Stimulated activated CD4-positive, alpha-beta T cell treated with anti-CD3 and anti-CD28 coated beads, Interleukin-2, amount 100 ng/mL, for 24 hours (primary cell): Measurements from ENCODE around the gene APOA1.
"Not testable (repeated sequence)": the region's sequence is repeated elsewhere in the genome, so short reads cannot be mapped to it uniquely, and the experiment has no call there.

Experiments used
- DNase-seq, 2 donors: peaks; one replicate each; pipeline ENCODE4 v3.0.0-alpha.2; 2020

Gene APOA1

DNA sequence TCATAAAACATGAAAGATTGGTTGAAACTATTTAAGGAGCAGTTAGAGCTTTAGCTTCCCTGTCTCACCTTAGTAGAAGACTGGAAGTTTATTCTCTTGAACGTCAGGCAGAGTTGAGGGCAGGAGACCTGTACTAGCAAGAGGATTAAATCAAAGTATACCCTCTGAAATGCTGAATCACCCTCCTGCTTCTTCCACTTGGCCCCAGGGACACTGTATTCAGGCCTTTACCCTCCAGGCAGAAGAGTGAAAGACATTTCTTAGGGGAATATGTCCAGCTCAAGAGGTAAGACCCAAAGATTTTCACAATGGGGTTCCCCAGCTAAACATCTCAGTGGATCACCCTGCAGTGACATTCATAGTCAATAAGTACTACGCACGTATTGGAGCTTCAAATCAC, 26.2 kb downstream of the APOA1 start:
- DNase-seq, result no peak

DNA sequence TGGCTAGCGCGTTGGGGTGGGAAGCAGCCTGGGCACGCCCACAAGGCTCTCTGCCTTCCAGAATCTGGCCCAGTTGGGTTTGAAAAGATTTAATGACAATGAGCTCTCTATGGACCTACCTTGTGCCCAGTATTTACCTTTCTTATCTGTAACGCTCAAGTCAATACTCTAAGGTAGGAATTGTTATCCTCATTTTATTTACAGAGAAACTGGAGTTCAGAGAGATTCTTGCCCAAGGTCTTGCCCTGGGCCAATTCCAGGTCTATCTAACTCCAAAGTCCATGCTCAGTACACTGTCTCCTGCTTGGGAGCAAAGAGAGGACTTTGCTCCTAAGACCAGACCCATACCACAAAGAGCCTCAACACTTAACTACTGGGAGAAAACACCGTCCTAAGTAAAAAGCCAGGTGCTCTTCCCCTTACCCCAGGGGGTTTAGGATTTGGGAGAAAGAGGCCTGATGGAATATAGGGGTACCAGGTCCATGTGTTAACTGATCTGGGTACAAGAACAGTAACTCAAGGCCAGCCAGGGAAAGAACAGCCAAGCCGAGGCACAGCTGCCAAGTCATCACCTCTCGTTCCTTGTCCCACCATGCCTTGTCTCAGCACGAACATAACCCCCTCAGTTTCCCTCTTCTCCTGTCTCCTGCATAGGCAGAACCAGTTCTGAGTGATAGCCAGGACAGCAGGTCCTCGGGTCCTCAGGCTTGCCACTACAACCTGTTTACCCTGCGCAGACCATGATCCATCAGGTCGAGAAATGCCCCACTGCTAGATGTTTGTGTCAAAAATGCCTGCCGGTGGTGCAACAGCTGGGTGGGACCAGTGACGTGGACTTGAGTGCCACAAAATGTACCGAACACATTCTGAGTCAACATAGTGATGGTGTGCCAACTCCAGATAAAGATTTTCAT, 28.9 kb downstream of the APOA1 start:
- no peak for DNase-seq

DNA sequence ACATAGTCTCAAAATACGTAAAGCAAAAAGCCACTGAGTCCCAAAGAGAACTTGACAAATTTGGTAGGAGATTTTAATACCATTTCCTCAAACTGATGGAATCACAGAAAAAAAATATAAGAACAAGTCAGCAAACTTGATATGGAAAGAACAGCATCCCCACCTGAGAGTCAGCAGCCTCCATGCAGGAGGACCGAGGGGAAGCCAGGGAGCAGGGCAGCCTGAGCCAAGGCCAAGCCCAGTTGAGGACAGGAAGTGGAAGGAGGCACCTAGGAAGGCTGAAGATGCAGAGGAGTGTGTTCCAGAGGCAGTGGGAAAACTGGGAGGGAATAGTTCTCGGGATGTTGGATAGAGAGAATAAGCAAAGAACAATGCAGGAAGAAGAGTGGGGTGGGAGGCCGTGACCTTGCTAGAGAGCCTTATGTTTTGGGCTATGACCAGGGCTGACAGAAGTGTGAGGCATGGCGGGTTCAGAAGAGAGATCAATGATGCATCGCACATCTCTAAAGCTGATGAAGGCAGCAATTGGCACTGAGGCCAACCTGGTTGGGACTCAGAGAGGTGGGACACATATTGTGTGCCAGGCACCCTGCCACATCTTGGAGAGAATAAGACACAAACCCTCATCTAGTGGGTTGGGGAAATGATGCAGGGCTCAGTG, 29.7 kb downstream of the APOA1 start:
- DNase-seq, result no peak

DNA sequence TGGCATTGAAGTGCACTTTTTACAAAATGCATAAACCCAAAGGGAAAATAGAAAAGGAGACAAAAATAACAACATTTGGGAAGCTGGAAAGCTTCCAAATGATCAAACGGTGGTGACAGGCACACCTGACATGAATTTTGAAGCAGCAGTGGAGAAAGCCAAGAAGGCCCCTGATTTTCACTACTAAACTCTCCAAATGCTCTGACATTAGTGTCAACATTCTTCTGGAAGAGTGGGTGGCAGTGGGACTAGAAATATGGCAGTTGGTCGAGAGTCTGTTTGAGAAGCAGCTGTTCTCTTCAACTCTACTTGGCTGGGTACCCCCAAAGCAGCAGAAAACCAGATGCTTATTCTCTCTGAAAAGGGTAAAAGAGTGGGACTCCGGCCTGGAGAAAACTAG, 33.4 kb downstream of the APOA1 start:
- no peak for DNase-seq

DNA sequence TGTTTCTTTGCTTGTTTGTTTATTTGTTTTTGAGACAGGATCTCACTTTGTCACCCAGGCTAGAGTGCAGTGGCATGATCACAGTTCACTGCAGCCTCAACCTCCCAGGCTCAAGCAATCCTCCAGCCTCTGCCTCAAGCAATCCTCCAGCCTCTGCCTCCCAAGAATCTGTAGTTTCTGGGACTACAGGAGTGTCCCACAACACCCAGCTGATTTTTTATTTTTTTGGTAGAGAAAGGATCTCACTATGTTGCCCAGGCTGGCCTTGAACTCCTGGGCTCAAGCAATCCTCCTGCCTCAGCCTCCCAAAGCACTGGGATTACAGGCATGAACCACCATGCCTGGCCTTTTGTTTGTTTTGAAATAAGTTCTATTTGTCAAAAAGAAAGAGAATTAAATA, 35.8 kb downstream of the APOA1 start:
- DNase-seq, result not testable (repeated sequence)

DNA sequence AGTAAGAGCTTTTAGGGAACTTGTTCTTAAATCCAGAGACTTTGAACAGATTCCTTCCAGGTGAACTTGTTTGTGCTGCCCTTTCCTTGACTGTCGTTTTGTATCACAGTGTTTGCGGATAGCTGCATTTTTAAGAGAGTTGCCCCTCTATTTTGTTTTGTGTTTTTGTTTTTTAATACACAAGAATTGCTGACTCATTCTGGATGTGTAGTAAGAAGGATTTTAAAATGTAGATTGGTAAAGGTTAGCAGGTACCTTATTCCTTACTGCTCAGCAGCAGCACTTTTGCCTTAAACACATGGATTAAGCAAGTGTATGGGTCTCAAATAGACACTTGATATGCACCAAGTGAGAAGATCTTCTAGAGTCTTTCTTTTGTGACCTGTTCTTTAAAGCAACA, 36.8 kb downstream of the APOA1 start:
- DNase-seq, result no peak

DNA sequence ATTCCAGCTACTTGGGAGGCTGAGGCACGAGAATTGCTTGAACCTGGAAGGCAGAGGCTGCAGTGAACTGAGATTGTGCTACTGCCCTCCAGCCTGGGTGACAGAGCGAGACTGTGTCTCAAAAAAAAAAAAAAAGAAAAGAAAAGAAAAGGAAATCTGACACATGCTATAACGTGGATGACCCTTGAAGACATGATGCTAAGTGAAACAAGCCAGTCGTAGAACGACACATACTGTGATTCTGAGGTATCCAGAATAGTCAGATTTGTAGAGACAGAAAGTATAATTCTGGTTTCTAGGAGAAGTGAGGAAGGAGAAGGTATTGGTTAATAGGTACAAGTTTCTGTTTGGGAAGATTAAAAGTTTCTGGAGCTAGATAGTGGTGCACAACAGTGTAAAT, 39.1 kb downstream of the APOA1 start:
- DNase-seq, result no peak

DNA sequence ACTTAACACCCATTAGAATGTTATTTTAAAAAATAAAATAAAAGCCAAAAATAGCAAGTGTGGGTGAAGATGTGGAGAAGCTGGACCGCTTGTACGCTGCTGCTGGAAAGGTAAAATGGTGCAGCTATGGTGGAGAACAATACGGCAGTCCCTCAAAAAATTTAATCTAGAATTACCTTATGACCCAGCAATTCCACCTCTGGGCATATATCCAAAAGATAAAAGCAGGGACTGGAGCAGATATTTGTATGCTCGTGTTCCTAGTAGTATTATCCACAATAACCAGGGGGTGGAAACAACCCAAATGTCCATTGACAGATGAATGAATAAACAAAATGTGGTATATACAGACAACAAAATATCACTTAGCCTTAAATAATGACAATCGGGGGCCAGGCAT, 39.6 kb downstream of the APOA1 start:
- DNase-seq, result no peak

DNA sequence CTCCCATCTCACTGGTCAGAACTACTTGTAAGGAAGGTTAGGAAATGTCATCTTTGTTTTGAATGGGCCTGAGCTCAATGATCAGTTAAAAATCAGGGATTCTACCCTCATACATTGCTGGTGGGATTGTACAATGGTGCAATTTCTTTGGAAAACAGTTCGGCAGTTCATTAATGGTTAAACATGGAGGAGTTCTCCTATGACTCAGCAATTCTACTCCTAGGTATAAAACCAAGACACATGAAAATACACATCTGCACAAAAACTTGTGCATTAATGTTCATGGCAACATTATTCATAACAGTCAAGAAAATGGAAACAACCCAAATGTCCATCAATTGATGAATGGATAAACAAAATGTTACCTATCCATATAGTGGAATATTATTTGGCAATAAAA, 40.9 kb downstream of the APOA1 start:
- DNase-seq, result no peak

DNA sequence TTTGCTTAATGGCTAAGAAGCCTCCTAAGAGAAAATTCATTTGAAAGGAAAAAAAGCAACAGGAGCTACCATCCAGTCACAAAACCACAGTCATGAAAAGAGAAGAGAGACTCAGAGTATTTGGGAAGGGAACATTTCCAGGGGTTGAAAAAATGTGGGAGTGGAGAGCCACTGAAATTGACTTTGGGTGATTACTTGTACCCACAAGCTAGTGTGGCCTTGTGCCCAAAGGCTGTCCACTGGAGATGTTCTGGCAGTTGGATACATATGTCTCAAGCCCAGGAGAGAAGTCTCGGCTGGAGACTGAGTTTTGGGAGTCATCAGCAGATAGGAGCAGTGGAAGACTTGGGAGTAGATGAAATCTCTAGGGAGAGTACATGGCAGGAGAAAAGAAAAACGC, 42.6 kb downstream of the APOA1 start:
- no peak for DNase-seq

DNA sequence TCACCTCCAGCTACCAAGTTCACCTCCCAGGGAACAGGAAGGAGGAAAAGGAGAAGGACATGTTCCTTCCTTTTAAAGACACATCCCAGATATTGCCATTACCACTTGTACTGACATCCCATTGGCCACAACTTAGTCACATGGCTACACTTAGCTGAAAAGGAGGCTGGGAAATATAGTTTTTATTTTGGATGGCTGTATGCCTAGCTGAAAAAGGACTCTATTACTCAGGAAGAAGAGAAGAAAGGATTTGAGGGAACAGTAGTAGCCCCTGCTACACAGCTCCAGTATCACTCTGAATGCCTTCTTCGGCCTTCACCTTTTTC, 43.7 kb downstream of the APOA1 start:
- DNase-seq, result no peak

DNA sequence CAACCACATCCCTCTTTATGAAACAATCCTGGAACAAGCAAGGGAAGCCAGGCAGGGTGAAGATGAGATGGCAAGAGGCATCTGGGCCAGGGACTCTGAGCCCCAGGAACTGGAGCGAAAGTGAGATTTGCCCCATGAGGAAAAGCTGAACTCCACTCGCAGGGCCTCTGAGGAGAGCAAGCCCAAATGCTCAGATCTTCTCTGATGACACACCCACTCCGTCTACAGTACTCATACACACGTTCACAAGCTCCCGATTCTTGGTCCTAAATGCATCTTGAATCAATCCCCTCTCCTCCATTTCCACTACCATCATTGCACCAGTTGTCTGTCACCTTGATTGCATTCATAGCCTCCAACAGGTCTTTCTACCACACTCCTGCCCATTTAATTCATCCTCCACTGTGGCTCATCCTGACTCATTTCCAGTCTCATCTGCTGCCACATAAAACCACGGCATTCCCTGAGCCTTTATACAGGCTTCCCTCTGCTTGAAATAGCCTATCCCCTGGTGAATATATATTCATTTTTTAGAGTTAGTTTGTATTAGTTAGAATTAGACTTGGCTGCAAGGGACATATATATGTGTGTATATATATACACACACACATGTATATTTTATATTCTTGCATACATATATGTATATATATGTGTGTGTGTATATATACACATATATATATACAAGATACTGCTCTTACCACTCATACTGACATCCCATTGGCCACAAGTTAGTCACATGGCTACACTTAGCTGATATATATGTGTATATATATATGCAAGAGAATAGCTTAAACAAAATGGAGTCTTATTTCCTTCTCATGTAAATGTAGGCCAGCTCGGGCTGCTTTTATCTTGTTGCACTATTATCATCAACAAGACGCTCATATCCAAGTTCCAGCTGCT, 44.3 kb downstream of the APOA1 start:
- no peak for DNase-seq

DNA sequence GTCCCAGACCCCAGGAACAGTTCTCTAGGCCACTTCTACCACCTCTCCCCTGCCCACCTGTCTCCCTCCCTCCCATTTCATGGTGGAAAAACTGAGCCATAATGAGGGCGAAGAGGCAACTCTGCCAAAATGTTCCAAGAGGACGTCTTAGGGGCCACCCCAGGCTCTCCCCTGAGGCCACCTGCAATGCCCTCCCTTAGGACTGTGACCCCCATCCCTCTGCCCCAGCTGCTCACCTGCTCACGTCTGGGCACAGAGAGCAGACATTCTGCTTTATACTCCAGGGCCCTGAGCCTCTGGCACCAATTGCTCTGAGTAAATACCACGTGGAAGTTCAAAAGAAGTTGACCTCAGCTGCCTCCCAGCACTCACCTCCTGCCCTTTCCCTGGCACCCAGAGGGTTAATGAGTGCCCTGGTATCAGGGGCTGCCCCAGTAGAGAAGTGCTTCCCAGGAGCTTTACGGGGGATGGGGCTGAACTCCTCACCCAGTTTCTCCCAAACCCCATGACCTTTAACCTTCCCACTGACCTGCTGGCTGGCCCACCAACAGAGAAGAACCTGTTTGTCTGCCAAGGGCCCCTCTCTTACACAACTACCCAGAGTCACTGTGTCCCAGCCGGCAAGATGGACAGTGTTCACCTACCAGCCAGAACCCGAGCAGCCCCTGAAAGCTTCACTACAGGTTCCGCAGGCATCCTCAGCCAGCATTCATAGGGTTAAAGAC, 45.1 kb downstream of the APOA1 start:
- DNase-seq, result no peak

DNA sequence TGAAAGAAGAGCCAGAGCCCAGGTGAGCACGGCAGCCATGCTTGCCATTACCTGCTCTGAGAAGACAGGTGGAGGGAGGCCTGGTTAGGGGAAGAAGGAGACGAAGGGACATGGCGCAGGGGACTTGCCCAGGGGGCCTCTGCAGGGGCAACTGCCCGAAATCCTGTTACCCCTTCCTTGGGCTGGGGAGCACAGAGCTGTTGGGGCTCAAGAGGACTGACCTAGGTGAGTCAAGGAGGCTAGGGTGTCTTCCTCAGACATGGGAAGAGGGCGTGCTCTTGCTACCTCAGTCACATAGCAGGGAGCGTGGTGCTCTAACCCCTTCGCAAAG, 45.6 kb downstream of the APOA1 start, which contains the start of gene APOA5:
TSS of gene APOA5 (minus strand) at position 67 of the 331 bp plus-strand sequence. CDS start at position 48, 19 bp downstream.
- DNase-seq, result no peak

DNA sequence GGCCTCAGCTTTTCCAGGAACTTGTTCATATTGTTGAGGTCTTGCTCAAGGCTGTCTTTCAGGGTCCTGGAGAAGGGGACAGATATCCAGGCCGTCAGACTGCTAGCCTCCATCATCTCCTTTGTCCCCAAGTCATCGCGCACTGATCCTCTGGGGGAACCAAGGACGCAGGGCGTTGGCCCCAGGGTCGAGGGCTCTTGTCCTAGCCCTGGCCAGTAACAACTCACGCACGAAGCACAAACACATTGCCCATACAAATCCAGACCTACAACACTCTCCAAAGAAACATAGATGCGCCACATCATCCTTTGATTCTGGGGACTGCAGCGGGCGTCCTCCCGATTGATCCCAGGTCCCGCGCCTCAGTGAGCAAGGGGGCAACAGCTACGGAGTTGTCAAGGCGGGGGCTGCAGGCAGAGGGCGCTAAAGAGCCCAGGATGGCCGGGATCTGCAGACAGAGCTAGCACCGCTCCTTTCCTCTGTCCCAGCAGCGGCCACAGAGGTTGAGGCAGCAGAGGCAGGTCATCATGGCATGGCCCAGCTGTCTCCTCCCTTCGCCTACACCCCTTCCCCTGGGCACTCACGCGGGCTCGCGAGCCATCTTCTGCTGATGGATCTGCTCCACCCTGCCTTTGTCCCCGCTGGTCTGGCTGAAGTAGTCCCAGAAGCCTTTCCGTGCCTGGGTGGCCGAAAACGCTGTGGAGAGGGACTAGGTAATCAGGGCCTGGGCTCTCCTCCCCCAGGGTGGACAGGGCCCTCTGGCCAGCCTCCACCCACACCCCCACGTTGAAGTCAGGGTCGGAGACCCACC, 46.2 kb downstream of the APOA1 start:
- peak; percentile 81 to 86 for DNase-seq

DNA sequence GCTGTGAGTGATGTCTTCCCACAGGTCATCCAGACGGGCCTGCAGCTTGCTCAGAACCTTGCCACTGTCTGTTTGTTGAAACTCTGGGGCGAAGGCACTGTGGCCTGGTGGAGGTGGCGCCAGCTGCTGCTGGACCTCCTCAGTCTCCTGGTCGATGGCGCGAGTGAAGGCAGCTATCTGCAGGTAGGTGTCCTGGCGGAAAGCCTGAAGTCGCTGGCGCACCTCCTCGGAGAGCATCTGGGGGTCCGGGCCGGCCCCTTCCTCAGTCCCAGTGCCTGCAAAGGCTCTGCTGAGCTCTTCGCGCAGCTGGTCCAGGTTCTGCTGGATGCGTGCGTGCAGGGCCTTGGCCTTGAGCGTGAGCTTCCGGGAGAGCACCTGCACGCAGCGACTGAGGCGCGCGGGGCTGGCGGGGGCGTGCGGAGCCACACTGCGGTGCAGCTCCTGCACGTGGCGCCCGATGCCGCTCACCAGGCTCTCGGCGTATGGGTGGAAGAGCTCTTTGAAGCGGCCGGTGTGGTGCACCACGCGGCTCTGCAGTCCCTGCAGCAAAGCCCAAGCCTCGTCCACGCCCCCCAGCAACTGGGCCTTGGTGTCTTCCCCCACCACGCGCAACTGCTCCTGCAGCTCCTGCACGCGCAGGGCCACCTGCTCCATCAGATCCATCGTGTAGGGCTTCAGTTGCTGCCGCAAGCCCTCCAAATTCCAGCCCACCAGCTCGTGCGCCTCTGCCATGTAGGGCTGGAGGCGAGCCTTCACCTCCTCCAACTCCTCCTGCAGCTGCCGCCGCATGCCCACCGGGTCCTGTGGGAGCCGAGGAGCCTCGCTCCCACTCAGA, 47.0 kb downstream of the APOA1 start:
- DNase-seq, result no peak

DNA sequence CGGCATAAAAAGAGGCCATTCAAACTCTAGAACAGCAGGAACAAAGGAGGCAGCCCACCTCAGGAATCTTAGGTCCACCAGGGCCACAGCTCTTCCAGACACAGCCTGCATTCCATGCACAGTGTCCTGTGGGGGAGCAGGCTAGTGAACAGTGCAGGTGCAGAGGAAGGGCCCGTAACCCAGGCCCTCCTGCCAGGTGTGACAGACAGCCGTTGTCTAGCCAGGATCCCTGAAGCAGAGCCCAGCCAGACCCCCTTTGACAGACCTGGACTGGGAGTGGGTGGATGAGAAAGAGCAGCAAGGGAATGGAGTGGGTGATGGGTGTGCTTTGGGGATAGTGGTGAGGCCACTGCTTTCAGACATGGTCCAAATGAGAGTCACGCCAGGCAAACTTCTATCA, 48.4 kb downstream of the APOA1 start:
- no peak for DNase-seq

DNA sequence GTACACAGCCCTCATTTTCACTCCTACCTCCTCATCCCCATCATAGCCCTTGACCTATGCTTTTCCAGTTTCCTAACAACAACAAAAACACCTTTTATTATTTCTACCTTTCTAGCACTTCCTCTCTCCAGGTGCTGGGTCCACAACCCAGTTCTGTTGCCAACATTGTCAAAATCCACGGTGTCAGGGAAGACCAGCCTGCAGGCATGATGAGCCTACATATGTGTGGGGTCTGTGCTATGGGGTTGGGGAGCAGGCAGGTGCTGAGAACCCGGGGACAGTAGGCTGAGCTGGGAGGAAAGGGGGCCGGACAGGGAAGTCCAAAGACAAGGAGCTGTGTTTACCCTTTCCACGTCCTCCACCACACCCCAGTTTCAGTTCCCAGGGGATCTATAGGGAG, 48.9 kb downstream of the APOA1 start:
- DNase-seq, result no peak

DNA sequence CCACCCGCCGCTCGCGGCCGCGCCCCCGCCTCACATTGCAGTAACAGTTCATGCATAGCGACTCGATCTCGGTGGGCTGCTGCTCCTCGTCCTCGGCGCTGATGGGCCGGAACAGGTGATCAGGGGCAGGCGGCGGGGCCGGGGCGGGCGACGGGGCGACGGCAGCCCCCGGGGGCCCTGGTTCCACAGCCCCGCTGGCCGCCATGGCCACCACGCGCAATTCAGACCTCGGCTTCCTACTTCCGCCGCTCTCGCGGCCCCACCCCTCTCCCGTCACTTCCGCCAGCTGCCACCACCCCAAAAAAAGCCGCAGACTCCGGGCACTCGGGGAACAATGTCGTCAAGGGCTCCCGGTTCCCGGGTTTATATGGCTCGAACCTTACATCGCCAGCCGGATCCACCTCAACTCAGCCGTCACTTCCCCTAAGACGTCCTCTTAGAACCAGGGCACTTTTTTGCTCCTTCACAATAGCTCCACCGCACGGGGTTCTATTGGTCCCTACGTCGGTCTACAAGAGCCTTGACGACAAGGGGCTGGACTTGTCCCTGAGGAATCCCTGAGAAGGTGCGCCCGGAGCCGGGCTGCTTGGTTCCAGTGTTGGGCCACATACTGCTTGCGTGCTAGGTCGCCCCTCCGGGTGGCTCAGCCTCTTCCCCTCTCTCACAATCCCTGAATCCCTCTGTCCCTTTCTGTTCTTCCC, 49.5 kb downstream of the APOA1 start, which contains the start of gene ZPR1:
TSS of gene ZPR1 (minus strand) at position 238 of the 701 bp plus-strand sequence. CDS start at position 205, 33 bp downstream.
- DNase-seq, result peak; percentile 86 to 89

DNA sequence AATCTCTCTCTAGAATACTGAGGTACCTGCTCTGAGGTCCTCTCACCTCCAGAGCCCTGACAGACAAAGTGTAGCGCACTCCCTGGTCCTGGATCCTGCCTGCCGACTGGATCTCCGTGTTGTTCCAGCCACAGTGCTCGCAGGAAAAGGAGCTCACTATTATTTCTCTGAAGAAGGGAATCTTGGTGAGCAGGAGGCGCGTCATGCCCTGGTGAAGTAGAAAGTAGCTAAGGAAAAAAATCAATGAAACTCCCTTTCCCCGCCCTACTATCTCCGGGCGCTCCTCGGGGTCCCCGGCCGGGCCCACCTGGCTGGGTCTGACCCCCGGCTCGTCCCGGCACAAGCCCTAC, 50.0 kb downstream of the APOA1 start:
- no peak for DNase-seq
